HEK293T (cell line): Measurements from ENCODE around the gene GRB7.

ENCODE experiments used
- ARNT ChIP-seq: fragments of 450-650 bp; IDR thresholded peaks from 2 replicates; pipeline ENCODE4 v1.6.1; 2017; ENCODE audit warnings: mild to moderate bottlenecking
- BHLHE40 ChIP-seq: fragments of 450-650 bp; IDR thresholded peaks from 2 replicates; pipeline ENCODE4 v1.6.1; 2016; ENCODE audit warnings: mild to moderate bottlenecking, moderate library complexity, borderline replicate concordance
- CTBP1 ChIP-seq: fragments of 450-650 bp; IDR thresholded peaks from 2 replicates; pipeline ENCODE4 v1.6.1; 2016; ENCODE audit warnings: borderline replicate concordance
- ELF4 ChIP-seq: fragments of 450-650 bp; IDR thresholded peaks from 2 replicates; pipeline ENCODE4 v1.6.1; 2017; ENCODE audit warnings: antibody characterized with exemption
- FOXA1 ChIP-seq: fragments of 450-650 bp; IDR thresholded peaks from 2 replicates; pipeline ENCODE4 v1.6.1; 2016; ENCODE audit warnings: mild to moderate bottlenecking
- FOXK2 ChIP-seq: fragments of 450-650 bp; IDR thresholded peaks from 2 replicates; pipeline ENCODE4 v1.6.1; 2016; ENCODE audit warnings: mild to moderate bottlenecking
- FOXM1 ChIP-seq: fragments of 450-650 bp; IDR thresholded peaks from 2 replicates; pipeline ENCODE4 v1.6.1; 2017; ENCODE audit warnings: mild to moderate bottlenecking, borderline replicate concordance
- HDGF ChIP-seq: fragments of 450-650 bp; IDR thresholded peaks from 2 replicates; pipeline ENCODE4 v1.6.1; 2017; ENCODE audit warnings: antibody characterized with exemption, borderline replicate concordance
- PKNOX1 ChIP-seq: fragments of 450-650 bp; IDR thresholded peaks from 2 replicates; pipeline ENCODE4 v1.6.1; 2016
- SP1 ChIP-seq: fragments of 450-650 bp; IDR thresholded peaks from 2 replicates; pipeline ENCODE4 v1.6.1; 2017
- SUZ12 ChIP-seq: fragments of 450-650 bp; IDR thresholded peaks from 2 replicates; pipeline ENCODE4 v1.6.1; 2016; ENCODE audit warnings: mild to moderate bottlenecking
- ZNF384 ChIP-seq: fragments of 450-650 bp; IDR thresholded peaks from 2 replicates; pipeline ENCODE4 v1.6.1; 2016

GRCh38 chr17:39694593-39694992, 43.1 kb upstream of the GRB7 start:
- TF ChIP-seq FOXM1 = no peak
- no peak for TF ChIP-seq FOXA1
- TF ChIP-seq ELF4 = no peak
- no peak for TF ChIP-seq HDGF
- no peak for TF ChIP-seq BHLHE40
- no peak for TF ChIP-seq ARNT
- TF ChIP-seq SP1 = no peak
- no peak for TF ChIP-seq ZNF384
- no peak for TF ChIP-seq FOXK2
- no peak for TF ChIP-seq PKNOX1
- TF ChIP-seq SUZ12 = no peak
- TF ChIP-seq CTBP1 = no peak
